ENCODE results near the gene ATP6V1G1. TPM values are rescaled to one million over a fixed set of nuclear protein-coding genes. Genes with fewer than 3 reads are reported as not detected.

Gene ATP6V1G1
- total RNA-seq, 1 experiment from 2014 or later: 119 TPM

DNA sequence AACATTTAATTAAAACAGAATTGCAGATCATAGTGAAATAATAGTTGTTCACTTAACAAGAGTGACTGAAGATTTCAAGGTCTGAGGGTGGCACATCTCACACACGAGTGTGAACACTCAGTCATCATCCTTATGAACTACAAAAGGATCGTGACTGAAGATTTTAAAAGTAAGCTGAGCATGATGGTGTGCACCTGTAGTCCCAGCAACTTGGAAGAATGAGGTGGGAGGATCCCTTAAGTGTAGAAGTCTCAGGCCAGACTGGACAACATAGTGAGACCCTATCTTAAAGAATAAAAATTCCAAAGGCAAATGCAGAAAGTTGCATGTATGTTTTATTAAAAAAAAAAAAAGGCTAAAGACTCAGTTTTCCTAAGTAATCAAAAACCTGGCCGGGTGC, 22.4 kb upstream of the ATP6V1G1 start:
- Histone ChIP-seq H4K91ac (ENCODE audit: insufficient read length, low read depth, low read length) (no peak overlapping the region), H3K56ac (ENCODE audit: insufficient read length, low read depth, low read length) (no peak overlapping the region), H2BK5ac (ENCODE audit: insufficient read length, low read length) (no peak overlapping the region), H3K27me3 (ENCODE audit: insufficient read depth, low read length) (no peaks in the 10 kb centered on the region), H3K14ac (ENCODE audit: insufficient read depth, low read length) (no peak overlapping the region), H2BK20ac (ENCODE audit: low read depth, low read length, poor library complexity, severe bottlenecking) (no peak overlapping the region), H2AFZ (ENCODE audit: low read length) (no peak overlapping the region), H4K5ac (ENCODE audit: insufficient read length, low read depth, low read length) (no peak overlapping the region), H4K8ac (replicated peaks; ENCODE audit: insufficient read length, low read depth, low read length) (no peak overlapping the region), H3K4me2 (ENCODE audit: insufficient read depth, insufficient read length, low read length) (no peak overlapping the region), H3K27ac (ENCODE audit: insufficient read length, low read depth, low read length) (no peak overlapping the region), H2BK12ac (ENCODE audit: insufficient read length, low read depth, low read length) (no peak overlapping the region), H3K4ac (ENCODE audit: low read depth, low read length) (no peak overlapping the region), H4K20me1 (ENCODE audit: control insufficient read depth, insufficient read depth, insufficient read length) (no peaks in the 10 kb centered on the region), H3K9me3 (ENCODE audit: control insufficient read depth, low read depth, low read length) (no peaks in the 10 kb centered on the region), H3K9ac (ENCODE audit: extremely low read depth, insufficient read length, low read length) (no peak overlapping the region), H2BK15ac (ENCODE audit: low read depth, low read length) (no peak overlapping the region), H2AK5ac (ENCODE audit: insufficient read length, low read length) (no peak overlapping the region), H3K23me2 (ENCODE audit: insufficient read length, low read depth, low read length, poor library complexity, severe bottlenecking) (no peaks in the 10 kb centered on the region), H3K4me1 (ENCODE audit: insufficient read depth, low read length) (no peaks in the 10 kb centered on the region), H3T11ph (ENCODE audit: low read length) (no peak overlapping the region), H2BK120ac (ENCODE audit: low read depth, low read length, poor library complexity, severe bottlenecking) (no peak overlapping the region), H3K23ac (ENCODE audit: insufficient read length, low read depth, low read length) (no peak overlapping the region), H3K79me2 (ENCODE audit: insufficient read depth, low read length) (no peaks in the 10 kb centered on the region), H3K79me1 (ENCODE audit: insufficient read depth, low read depth, low read length, poor library complexity, severe bottlenecking) (no peaks in the 10 kb centered on the region), H3K18ac (ENCODE audit: insufficient read length, low read depth, low read length) (no peak overlapping the region)
- Mint-ChIP-seq H3K27ac (no peak overlapping the region), H3K27me3 (ENCODE audit: low read depth) (no peaks in the 10 kb centered on the region; the same call in 1 of the 2 replicates), H3K4me3 (no peak overlapping the region), H3K9me3 (no peaks in the 10 kb centered on the region), H3K4me1 (no peaks in the 10 kb centered on the region), H3K36me3 (ENCODE audit: insufficient read depth in 1 of 3, low read depth in 3 of 3) (no peaks in the 10 kb centered on the region)
- no CpG with 5 or more reads among the region's 3 CpGs for WGBS (ENCODE audit: extremely low coverage, insufficient read length, low lambda C conversion rate)
- TF ChIP-seq, protein P1, sequence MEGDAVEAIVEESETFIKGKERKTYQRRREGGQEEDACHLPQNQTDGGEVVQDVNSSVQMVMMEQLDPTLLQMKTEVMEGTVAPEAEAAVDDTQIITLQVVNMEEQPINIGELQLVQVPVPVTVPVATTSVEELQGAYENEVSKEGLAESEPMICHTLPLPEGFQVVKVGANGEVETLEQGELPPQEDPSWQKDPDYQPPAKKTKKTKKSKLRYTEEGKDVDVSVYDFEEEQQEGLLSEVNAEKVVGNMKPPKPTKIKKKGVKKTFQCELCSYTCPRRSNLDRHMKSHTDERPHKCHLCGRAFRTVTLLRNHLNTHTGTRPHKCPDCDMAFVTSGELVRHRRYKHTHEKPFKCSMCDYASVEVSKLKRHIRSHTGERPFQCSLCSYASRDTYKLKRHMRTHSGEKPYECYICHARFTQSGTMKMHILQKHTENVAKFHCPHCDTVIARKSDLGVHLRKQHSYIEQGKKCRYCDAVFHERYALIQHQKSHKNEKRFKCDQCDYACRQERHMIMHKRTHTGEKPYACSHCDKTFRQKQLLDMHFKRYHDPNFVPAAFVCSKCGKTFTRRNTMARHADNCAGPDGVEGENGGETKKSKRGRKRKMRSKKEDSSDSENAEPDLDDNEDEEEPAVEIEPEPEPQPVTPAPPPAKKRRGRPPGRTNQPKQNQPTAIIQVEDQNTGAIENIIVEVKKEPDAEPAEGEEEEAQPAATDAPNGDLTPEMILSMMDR (conservative IDR thresholded peaks at IDR 0.05): no peak
- no peak for DNase-seq
